ENCODE data around the gene MESP1.

Gene MESP1

GRCh38 chr15:89758981-89759380 lies 7.9 kb upstream of the MESP1 start:
- Mint-ChIP-seq H3K4me1 (ENCODE audit: low read depth in 2 of 2) (no peaks in the 10 kb centered on the region), H3K27ac (no peak overlapping the region), H3K27me3 (peaks cover 6 to 38% of the 10 kb centered on the region in 2 donors), H3K9me3 (no peaks in the 10 kb centered on the region), H3K36me3 (ENCODE audit: insufficient read depth) (peaks cover 5% of the 10 kb centered on the region), H3K4me3 (no peak overlapping the region)
- ATAC-seq (replicated peaks) (no peak), DNase-seq (no peak)

DNA sequence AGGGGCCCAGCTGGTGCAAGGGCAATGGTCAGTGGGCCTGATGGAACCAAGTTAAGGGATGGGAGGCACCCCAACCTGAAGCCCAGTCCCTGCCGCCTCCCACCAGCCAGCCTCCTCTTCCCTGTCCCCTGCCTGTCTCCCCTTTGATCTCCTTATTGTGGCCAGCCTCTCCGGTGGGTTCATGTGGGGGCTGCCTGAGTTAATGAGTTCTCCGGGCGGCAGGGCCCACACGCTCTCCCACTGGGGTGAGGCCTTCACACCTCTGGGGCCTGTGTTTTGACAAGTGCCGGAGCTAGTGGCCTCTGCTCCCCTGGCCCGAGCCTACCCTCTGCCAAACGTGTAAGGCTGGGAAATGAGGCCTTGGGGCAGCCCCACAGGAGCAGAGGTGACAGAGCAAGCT lies 7.2 kb upstream of the MESP1 start:
- H3K27ac Mint-ChIP-seq: no peak overlapping the region
- no peak overlapping the region for H3K4me3 Mint-ChIP-seq
- no peaks in the 10 kb centered on the region for H3K4me1 Mint-ChIP-seq (ENCODE audit: low read depth in 2 of 2)
- H3K9me3 Mint-ChIP-seq: no peaks in the 10 kb centered on the region
- H3K36me3 Mint-ChIP-seq (ENCODE audit: insufficient read depth): peaks cover 5% of the 10 kb centered on the region
- H3K27me3 Mint-ChIP-seq: peaks cover 6 to 38% of the 10 kb centered on the region in 2 donors
- ATAC-seq (replicated peaks) (no peak), DNase-seq (no peak)

DNA sequence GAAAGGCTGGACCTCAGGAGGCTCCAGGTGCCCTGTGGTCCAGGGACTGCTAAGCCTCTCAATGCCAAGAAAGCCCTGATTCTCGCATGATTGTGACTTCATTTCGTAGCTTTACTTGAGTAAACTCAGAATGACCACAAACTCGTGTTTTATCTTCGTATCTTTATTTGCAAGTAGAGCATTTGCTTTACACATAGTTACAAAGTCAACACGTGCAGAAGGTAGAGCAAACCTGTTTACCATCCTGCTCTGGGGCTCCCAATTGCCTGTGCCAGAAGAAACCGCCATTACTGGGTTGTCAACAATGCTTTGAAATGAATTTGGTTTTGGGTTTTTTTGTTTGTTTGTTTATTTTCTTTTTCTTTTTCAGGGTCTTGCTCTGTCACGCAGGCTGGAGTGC lies 5.8 kb upstream of the MESP1 start:
- no peak overlapping the region for H3K4me3 Mint-ChIP-seq
- H3K27me3 Mint-ChIP-seq: peaks cover 6 to 44% of the 10 kb centered on the region in 2 donors
- ATAC-seq (replicated peaks) (no peak), DNase-seq (no peak)
- no peak overlapping the region for H3K27ac Mint-ChIP-seq
- H3K9me3 Mint-ChIP-seq: no peaks in the 10 kb centered on the region
- H3K4me1 Mint-ChIP-seq (ENCODE audit: low read depth in 2 of 2): no peaks in the 10 kb centered on the region
- H3K36me3 Mint-ChIP-seq (ENCODE audit: insufficient read depth): peaks cover 7% of the 10 kb centered on the region

DNA sequence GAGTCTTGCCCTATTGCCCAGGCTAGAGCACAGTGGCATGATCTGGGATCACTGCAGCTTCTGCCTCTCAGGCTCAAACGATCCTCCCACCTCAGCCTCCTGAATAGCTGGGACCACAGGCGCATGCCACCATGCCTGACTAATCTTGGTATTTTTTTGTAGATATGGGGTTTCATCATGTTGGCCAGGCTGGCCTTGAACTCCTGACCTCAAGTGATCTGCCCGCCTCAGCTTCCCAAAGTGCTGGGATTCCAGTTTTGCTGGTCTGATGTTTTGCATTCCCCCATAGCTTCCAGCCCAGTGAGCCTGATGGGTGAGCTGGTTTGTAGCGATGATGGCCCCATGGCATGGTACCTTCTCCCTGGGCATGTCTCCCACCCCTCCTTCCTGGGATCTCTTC lies 4.7 kb upstream of the MESP1 start:
- DNase-seq: no peak
- no peak for ATAC-seq (replicated peaks)
- H3K36me3 Mint-ChIP-seq (ENCODE audit: insufficient read depth): peaks cover 6% of the 10 kb centered on the region
- no peak overlapping the region for H3K27ac Mint-ChIP-seq
- H3K4me3 Mint-ChIP-seq: no peak overlapping the region
- H3K9me3 Mint-ChIP-seq: no peaks in the 10 kb centered on the region
- peaks cover 6 to 37% of the 10 kb centered on the region in 2 donors for H3K27me3 Mint-ChIP-seq
- no peaks in the 10 kb centered on the region for H3K4me1 Mint-ChIP-seq (ENCODE audit: low read depth in 2 of 2)

GRCh38 chr15:89754361-89755154 lies 3.5 kb upstream of the MESP1 start:
- Mint-ChIP-seq H3K9me3 (no peaks in the 10 kb centered on the region), H3K4me3 (no peak overlapping the region), H3K27ac (no peak overlapping the region), H3K4me1 (ENCODE audit: low read depth in 2 of 2) (peaks cover 4 to 5% of the 10 kb centered on the region in 2 donors), H3K36me3 (ENCODE audit: insufficient read depth) (peaks cover 10% of the 10 kb centered on the region), H3K27me3 (peaks cover 6 to 35% of the 10 kb centered on the region in 2 donors)
- no peak for DNase-seq
- no peak for ATAC-seq (replicated peaks)

- Mint-ChIP-seq H3K4me1 (ENCODE audit: low read depth in 2 of 2) (peaks cover 5 to 6% of the 10 kb centered on the region in 2 donors), H3K27ac (no peak overlapping the region), H3K27me3 (peaks cover 6 to 31% of the 10 kb centered on the region in 2 donors), H3K4me3 (no peak overlapping the region), H3K36me3 (ENCODE audit: insufficient read depth) (peaks cover 10% of the 10 kb centered on the region), H3K9me3 (no peaks in the 10 kb centered on the region)
- ATAC-seq (replicated peaks): no peak
- DNase-seq: no peak
Observed at GRCh38 chr15:89753855-89754254, 2.8 kb upstream of the MESP1 start.

- ATAC-seq (replicated peaks): no peak
- H3K36me3 Mint-ChIP-seq (ENCODE audit: insufficient read depth): peaks cover 10% of the 10 kb centered on the region
- H3K27ac Mint-ChIP-seq: no peak overlapping the region
- no peaks in the 10 kb centered on the region for H3K9me3 Mint-ChIP-seq
- no peak for DNase-seq
- H3K4me3 Mint-ChIP-seq: peak overlapping the region; percentile 19 to 41
- peaks cover 5 to 6% of the 10 kb centered on the region in 2 donors for H3K4me1 Mint-ChIP-seq (ENCODE audit: low read depth in 2 of 2)
- peaks cover 6 to 17% of the 10 kb centered on the region in 2 donors for H3K27me3 Mint-ChIP-seq
Observed at GRCh38 chr15:89751748-89752147, 699 bp upstream of the MESP1 start.

GRCh38 chr15:89749951-89750559 lies 994 bp downstream of the MESP1 start:
- H3K36me3 Mint-ChIP-seq (ENCODE audit: insufficient read depth): peaks cover 10% of the 10 kb centered on the region
- H3K9me3 Mint-ChIP-seq: no peaks in the 10 kb centered on the region
- peak overlapping the region; percentile 78 to 79 for H3K4me3 Mint-ChIP-seq
- DNase-seq: no peak
- H3K27ac Mint-ChIP-seq: peak overlapping the region in 1 of 2 donors; percentile 18
- peaks cover 0 to 6% of the 10 kb centered on the region in 2 donors for H3K27me3 Mint-ChIP-seq
- H3K4me1 Mint-ChIP-seq (ENCODE audit: low read depth in 2 of 2): peaks cover 5 to 6% of the 10 kb centered on the region in 2 donors
- peak; percentile 2 for ATAC-seq (replicated peaks)

DNA sequence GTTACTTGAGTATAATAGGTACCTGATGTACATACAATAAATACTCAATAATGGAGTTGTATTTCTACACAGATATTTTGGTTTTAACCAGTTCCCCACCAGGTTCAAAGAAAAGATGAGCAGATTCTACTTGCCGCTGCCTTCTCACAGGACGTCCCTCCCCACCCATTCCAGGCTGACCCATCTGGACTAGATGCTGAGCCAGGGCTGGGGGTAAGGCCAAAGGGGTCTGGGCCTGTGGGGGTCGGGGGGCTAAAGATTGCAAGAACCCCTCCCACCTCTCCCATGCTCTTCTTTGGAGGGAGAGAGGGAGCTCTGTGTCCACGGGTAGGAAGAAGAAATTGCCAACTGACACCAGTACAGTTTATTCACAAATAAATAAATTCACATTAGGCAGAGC lies 1.5 kb downstream of the MESP1 start:
- DNase-seq (no peak), ATAC-seq (replicated peaks) (no peak)
- Mint-ChIP-seq H3K4me3 (peak overlapping the region; percentile 78 to 79), H3K9me3 (no peaks in the 10 kb centered on the region), H3K4me1 (ENCODE audit: low read depth in 2 of 2) (peaks cover 5 to 6% of the 10 kb centered on the region in 2 donors), H3K27ac (peak overlapping the region in 1 of 2 donors; percentile 18), H3K36me3 (ENCODE audit: insufficient read depth) (peaks cover 10% of the 10 kb centered on the region), H3K27me3 (peaks cover 0 to 6% of the 10 kb centered on the region in 2 donors)

DNA sequence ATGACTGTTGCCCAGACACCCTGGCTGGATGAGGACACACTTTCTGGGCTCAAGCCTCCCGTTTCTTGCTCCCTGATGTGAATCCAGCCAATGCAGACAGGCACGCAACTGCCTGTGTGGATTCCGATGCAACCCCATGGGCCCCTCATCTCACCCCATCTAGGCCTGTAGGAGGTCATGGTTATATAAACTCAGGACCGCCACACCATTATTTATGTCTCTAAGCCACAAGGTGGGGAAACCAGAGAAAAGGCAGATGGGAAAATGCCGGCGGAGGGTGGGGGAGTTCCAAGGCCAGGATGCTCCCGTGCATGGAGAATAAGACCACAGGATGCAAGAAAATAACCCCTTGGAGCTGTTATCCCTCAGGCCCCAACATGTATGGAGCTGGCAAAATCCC lies 2.0 kb downstream of the MESP1 start:
- H3K27ac Mint-ChIP-seq: no peak overlapping the region
- H3K4me1 Mint-ChIP-seq (ENCODE audit: low read depth in 2 of 2): peaks cover 5 to 6% of the 10 kb centered on the region in 2 donors
- ATAC-seq (replicated peaks) (no peak), DNase-seq (no peak)
- peak overlapping the region; percentile 78 to 79 for H3K4me3 Mint-ChIP-seq
- H3K36me3 Mint-ChIP-seq (ENCODE audit: insufficient read depth): peaks cover 10% of the 10 kb centered on the region
- H3K27me3 Mint-ChIP-seq: peaks cover 0 to 6% of the 10 kb centered on the region in 2 donors
- no peaks in the 10 kb centered on the region for H3K9me3 Mint-ChIP-seq

GRCh38 chr15:89747708-89748682 lies 3.1 kb downstream of the MESP1 start:
- no peak for DNase-seq
- peaks cover 10% of the 10 kb centered on the region for H3K36me3 Mint-ChIP-seq (ENCODE audit: insufficient read depth)
- no peaks in the 10 kb centered on the region for H3K9me3 Mint-ChIP-seq
- peaks cover 0 to 10% of the 10 kb centered on the region in 2 donors for H3K27me3 Mint-ChIP-seq
- ATAC-seq (replicated peaks): no peak
- H3K4me1 Mint-ChIP-seq (ENCODE audit: low read depth in 2 of 2): peaks cover 5 to 6% of the 10 kb centered on the region in 2 donors
- no peak overlapping the region for H3K27ac Mint-ChIP-seq
- H3K4me3 Mint-ChIP-seq: peak overlapping the region in 1 of 2 donors; percentile 79

- no peak overlapping the region for H3K4me3 Mint-ChIP-seq
- peaks cover 0 to 10% of the 10 kb centered on the region in 2 donors for H3K27me3 Mint-ChIP-seq
- H3K9me3 Mint-ChIP-seq: no peaks in the 10 kb centered on the region
- no peak for ATAC-seq (replicated peaks)
- no peak overlapping the region for H3K27ac Mint-ChIP-seq
- no peak for DNase-seq
- peaks cover 8% of the 10 kb centered on the region for H3K36me3 Mint-ChIP-seq (ENCODE audit: insufficient read depth)
- H3K4me1 Mint-ChIP-seq (ENCODE audit: low read depth in 2 of 2): peaks cover 5 to 6% of the 10 kb centered on the region in 2 donors
Observed at GRCh38 chr15:89746386-89746780, 4.7 kb downstream of the MESP1 start.

DNA sequence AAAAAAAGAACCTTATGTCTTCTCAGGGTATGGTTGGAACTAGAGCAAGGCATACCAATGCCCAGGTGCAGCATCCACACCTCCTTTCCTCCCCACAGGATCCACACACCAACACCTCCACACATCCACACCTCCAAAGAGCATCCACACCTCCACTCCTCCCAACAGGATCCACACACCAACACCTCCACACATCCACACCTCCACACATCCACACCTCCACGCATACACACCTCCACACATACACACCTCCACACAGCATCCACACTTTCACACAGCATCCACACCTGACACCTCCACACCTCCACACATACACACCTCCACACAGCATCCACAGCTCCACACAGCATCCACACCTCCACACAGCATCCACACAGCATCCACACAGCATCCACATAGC lies 5.3 kb downstream of the MESP1 start:
- H3K36me3 Mint-ChIP-seq (ENCODE audit: insufficient read depth): peaks cover 7% of the 10 kb centered on the region
- H3K27ac Mint-ChIP-seq: no peak overlapping the region
- ATAC-seq (replicated peaks) (no peak), DNase-seq (no peak)
- H3K9me3 Mint-ChIP-seq: no peaks in the 10 kb centered on the region
- H3K4me1 Mint-ChIP-seq (ENCODE audit: low read depth in 2 of 2): peaks cover 5 to 6% of the 10 kb centered on the region in 2 donors
- peaks cover 0 to 10% of the 10 kb centered on the region in 2 donors for H3K27me3 Mint-ChIP-seq
- no peak overlapping the region for H3K4me3 Mint-ChIP-seq
